Measurements from ENCODE around the gene PRB4. TPM values are rescaled to one million over a fixed set of nuclear protein-coding genes. Genes with fewer than 3 reads are reported as not detected.

Gene PRB4
- polyA plus RNA-seq, 1 donor from 2014 or later = not detected

DNA sequence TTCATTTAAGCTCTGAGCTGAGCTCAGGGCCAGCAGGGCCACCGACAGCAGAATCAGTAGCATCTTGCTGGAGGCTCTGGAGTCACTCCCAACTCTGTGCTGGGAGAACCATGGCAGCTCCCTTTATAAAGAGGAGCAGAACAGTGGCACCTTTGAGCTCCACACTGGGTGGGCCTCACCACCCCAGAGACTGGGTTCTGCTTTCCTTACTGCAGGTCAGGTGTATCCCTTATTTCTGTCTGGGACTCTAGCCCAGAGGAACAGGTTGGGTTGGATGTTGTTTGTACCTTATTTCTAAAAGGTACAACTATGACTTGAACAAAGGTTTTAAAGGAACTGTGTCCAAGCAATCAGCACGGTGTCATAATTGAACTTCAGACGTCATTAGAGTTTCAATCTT is 40.6 kb downstream of the PRB4 start, which contains the start of gene PRB3:
Gene PRB3 (minus strand): TSS at position 101 of the 400 bp plus-strand sequence. CDS start 38 bp downstream, at position 63.
- H4K20me1 ChIP-seq (ENCODE audit: insufficient read depth) = no peaks in the 10 kb centered on the region
- H3K4me2 ChIP-seq (ENCODE audit: low read length) = no peak within 1 kb of the TSS
- no peaks in the 10 kb centered on the region for H3F3A ChIP-seq (ENCODE audit: insufficient read depth, low read length, poor library complexity, severe bottlenecking)
- H2AFZ ChIP-seq (ENCODE audit: low read depth, low read length) = no peak within 1 kb of the TSS
- no peaks in the 10 kb centered on the region for H3K27me3 ChIP-seq (ENCODE audit: insufficient read depth, low read depth, low read length)
- H3K4me3 ChIP-seq (ENCODE audit: low read length) = no peak within 1 kb of the TSS
- H3K9me2 ChIP-seq (ENCODE audit: insufficient read depth, low read length) = no peaks in the 10 kb centered on the region
- no peaks in the 10 kb centered on the region for H3K36me3 ChIP-seq (ENCODE audit: insufficient read depth, low read length)
- H3K79me2 ChIP-seq (replicated peaks; ENCODE audit: insufficient read depth, low read length) = no peaks in the 10 kb centered on the region
- H3K27ac ChIP-seq (ENCODE audit: low read length) = no peak within 1 kb of the TSS
- no peak within 1 kb of the TSS for H3K9ac ChIP-seq (ENCODE audit: low read length)
- TF ChIP-seq, protein P1, sequence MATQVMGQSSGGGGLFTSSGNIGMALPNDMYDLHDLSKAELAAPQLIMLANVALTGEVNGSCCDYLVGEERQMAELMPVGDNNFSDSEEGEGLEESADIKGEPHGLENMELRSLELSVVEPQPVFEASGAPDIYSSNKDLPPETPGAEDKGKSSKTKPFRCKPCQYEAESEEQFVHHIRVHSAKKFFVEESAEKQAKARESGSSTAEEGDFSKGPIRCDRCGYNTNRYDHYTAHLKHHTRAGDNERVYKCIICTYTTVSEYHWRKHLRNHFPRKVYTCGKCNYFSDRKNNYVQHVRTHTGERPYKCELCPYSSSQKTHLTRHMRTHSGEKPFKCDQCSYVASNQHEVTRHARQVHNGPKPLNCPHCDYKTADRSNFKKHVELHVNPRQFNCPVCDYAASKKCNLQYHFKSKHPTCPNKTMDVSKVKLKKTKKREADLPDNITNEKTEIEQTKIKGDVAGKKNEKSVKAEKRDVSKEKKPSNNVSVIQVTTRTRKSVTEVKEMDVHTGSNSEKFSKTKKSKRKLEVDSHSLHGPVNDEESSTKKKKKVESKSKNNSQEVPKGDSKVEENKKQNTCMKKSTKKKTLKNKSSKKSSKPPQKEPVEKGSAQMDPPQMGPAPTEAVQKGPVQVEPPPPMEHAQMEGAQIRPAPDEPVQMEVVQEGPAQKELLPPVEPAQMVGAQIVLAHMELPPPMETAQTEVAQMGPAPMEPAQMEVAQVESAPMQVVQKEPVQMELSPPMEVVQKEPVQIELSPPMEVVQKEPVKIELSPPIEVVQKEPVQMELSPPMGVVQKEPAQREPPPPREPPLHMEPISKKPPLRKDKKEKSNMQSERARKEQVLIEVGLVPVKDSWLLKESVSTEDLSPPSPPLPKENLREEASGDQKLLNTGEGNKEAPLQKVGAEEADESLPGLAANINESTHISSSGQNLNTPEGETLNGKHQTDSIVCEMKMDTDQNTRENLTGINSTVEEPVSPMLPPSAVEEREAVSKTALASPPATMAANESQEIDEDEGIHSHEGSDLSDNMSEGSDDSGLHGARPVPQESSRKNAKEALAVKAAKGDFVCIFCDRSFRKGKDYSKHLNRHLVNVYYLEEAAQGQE (IDR thresholded peaks at IDR 0.05; ENCODE audit: borderline replicate concordance) = no peak
- TF ChIP-seq EZH2 (IDR thresholded peaks at IDR 0.05; ENCODE audit: borderline replicate concordance, insufficient read depth, low read length, poor library complexity, severe bottlenecking) = no peak
- no peak for TF ChIP-seq POLR2AphosphoS5 (IDR thresholded peaks at IDR 0.05)
- TF ChIP-seq EP300 (conservative IDR thresholded peaks at IDR 0.05; ENCODE audit: poor library complexity, severe bottlenecking) = no peak
- TF ChIP-seq SMC3 (conservative IDR thresholded peaks at IDR 0.05; ENCODE audit: poor library complexity) = no peak
- no peak for TF ChIP-seq TAF1 (IDR thresholded peaks at IDR 0.05; ENCODE audit: low read depth)
- no peak for TF ChIP-seq CTCF (IDR thresholded peaks at IDR 0.05; ENCODE audit: poor library complexity, severe bottlenecking)
- no peak for TF ChIP-seq MXI1 (conservative IDR thresholded peaks at IDR 0.05; ENCODE audit: poor library complexity, severe bottlenecking)
- TF ChIP-seq RAD21 (conservative IDR thresholded peaks at IDR 0.05) = no peak
- H3K9me3 ChIP-seq (ENCODE audit: low read length) = no peaks in the 10 kb centered on the region

GRCh38 chr12:11264501-11264900 is 45.7 kb downstream of the PRB4 start:
- no peak overlapping the region for H3K4me2 ChIP-seq (ENCODE audit: low read length)
- H3K9ac ChIP-seq (ENCODE audit: low read length) = no peak overlapping the region
- H3K79me2 ChIP-seq (replicated peaks; ENCODE audit: insufficient read depth, low read length) = no peaks in the 10 kb centered on the region
- H3K9me2 ChIP-seq (ENCODE audit: insufficient read depth, low read length) = no peaks in the 10 kb centered on the region
- no peak overlapping the region for H3K4me3 ChIP-seq (ENCODE audit: low read length)
- no peak overlapping the region for H2AFZ ChIP-seq (ENCODE audit: low read depth, low read length)
- no peaks in the 10 kb centered on the region for H3K27me3 ChIP-seq (ENCODE audit: insufficient read depth, low read depth, low read length)
- H3K27ac ChIP-seq (ENCODE audit: low read length) = no peak overlapping the region
- no peaks in the 10 kb centered on the region for H3K9me3 ChIP-seq (ENCODE audit: low read length)
- H3K36me3 ChIP-seq (ENCODE audit: insufficient read depth, low read length) = no peaks in the 10 kb centered on the region
- H4K20me1 ChIP-seq (ENCODE audit: insufficient read depth) = no peaks in the 10 kb centered on the region
- no peaks in the 10 kb centered on the region for H3F3A ChIP-seq (ENCODE audit: insufficient read depth, low read length, poor library complexity, severe bottlenecking)
- TF ChIP-seq MXI1 (conservative IDR thresholded peaks at IDR 0.05; ENCODE audit: poor library complexity, severe bottlenecking) = no peak
- TF ChIP-seq RAD21 (conservative IDR thresholded peaks at IDR 0.05) = no peak
- TF ChIP-seq POLR2AphosphoS5 (IDR thresholded peaks at IDR 0.05) = no peak
- TF ChIP-seq SMC3 (conservative IDR thresholded peaks at IDR 0.05; ENCODE audit: poor library complexity) = no peak
- TF ChIP-seq EP300 (conservative IDR thresholded peaks at IDR 0.05; ENCODE audit: poor library complexity, severe bottlenecking) = no peak
- no peak for TF ChIP-seq CTCF (IDR thresholded peaks at IDR 0.05; ENCODE audit: poor library complexity, severe bottlenecking)
- TF ChIP-seq TAF1 (IDR thresholded peaks at IDR 0.05; ENCODE audit: low read depth) = no peak
- TF ChIP-seq, protein P1 (IDR thresholded peaks at IDR 0.05; ENCODE audit: borderline replicate concordance) = no peak
- no peak for TF ChIP-seq EZH2 (IDR thresholded peaks at IDR 0.05; ENCODE audit: borderline replicate concordance, insufficient read depth, low read length, poor library complexity, severe bottlenecking)

Data from neural cell (in vitro differentiated cells).